HEK293T (cell line): ENCODE measurements around the gene ACKR3.

Experiments
- CTCF ChIA-PET: fragments of 350-600 bp; formaldehyde crosslinking; extraction: SDS; loops from one replicate; lab custom pipeline; 2021; ENCODE audit warnings: antibody characterized with exemption, inconsistent platforms; lab: Yijun Ruan, JAX
- POLR2A ChIA-PET: fragments of 350-600 bp; formaldehyde crosslinking; extraction: SDS; loops from one replicate; lab custom pipeline; 2020; ENCODE audit warnings: antibody characterized with exemption, inconsistent platforms; lab: Yijun Ruan, JAX
- DNase-seq: peaks from one replicate; pipeline ENCODE4 v3.0.0; 2012; ENCODE audit warnings: mixed read lengths; ENCODE audit errors: extremely low spot score
- ARNT ChIP-seq: fragments of 450-650 bp; IDR thresholded peaks from 2 replicates; pipeline ENCODE4 v1.6.1; 2017; ENCODE audit warnings: mild to moderate bottlenecking
- BHLHE40 ChIP-seq: fragments of 450-650 bp; IDR thresholded peaks from 2 replicates; pipeline ENCODE4 v1.6.1; 2016; ENCODE audit warnings: mild to moderate bottlenecking, moderate library complexity, borderline replicate concordance
- ELF4 ChIP-seq: fragments of 450-650 bp; IDR thresholded peaks from 2 replicates; pipeline ENCODE4 v1.6.1; 2017; ENCODE audit warnings: antibody characterized with exemption
- FOXA1 ChIP-seq: fragments of 450-650 bp; IDR thresholded peaks from 2 replicates; pipeline ENCODE4 v1.6.1; 2016; ENCODE audit warnings: mild to moderate bottlenecking
- FOXK2 ChIP-seq: fragments of 450-650 bp; IDR thresholded peaks from 2 replicates; pipeline ENCODE4 v1.6.1; 2016; ENCODE audit warnings: mild to moderate bottlenecking
- FOXM1 ChIP-seq: fragments of 450-650 bp; IDR thresholded peaks from 2 replicates; pipeline ENCODE4 v1.6.1; 2017; ENCODE audit warnings: mild to moderate bottlenecking, borderline replicate concordance
- HDGF ChIP-seq: fragments of 450-650 bp; IDR thresholded peaks from 2 replicates; pipeline ENCODE4 v1.6.1; 2017; ENCODE audit warnings: antibody characterized with exemption, borderline replicate concordance
- L3MBTL2 ChIP-seq: fragments of 450-650 bp; conservative IDR thresholded peaks from 2 replicates; pipeline ENCODE4 v1.6.1; 2016; ENCODE audit warnings: mild to moderate bottlenecking
- LEF1 ChIP-seq: fragments of 450-650 bp; IDR thresholded peaks from 2 replicates; pipeline ENCODE4 v1.6.1; 2017; ENCODE audit warnings: mild to moderate bottlenecking, borderline replicate concordance
- PKNOX1 ChIP-seq: fragments of 450-650 bp; IDR thresholded peaks from 2 replicates; pipeline ENCODE4 v1.6.1; 2016
- TARDBP ChIP-seq: fragments of 450-650 bp; IDR thresholded peaks from 2 replicates; pipeline ENCODE4 v1.6.1; 2016
- ZNF384 ChIP-seq: fragments of 450-650 bp; IDR thresholded peaks from 2 replicates; pipeline ENCODE4 v1.6.1; 2016

Gene ACKR3

GRCh38 chr2:236568922-236569572 lies 578 bp upstream of the ACKR3 start:
- no peak for TF ChIP-seq PKNOX1
- TF ChIP-seq BHLHE40, result no peak
- TF ChIP-seq L3MBTL2, result no peak
- TF ChIP-seq FOXM1, result no peak
- TF ChIP-seq TARDBP, result no peak
- TF ChIP-seq LEF1, result no peak
- TF ChIP-seq FOXK2, result no peak
- no peak for TF ChIP-seq ZNF384
- DNase-seq, result no peak
- CTCF ChIA-PET, result no interaction called here
- POLR2A ChIA-PET, result no interaction called here

- TF ChIP-seq FOXM1 (no peak), FOXA1 (no peak)
Measured at GRCh38 chr2:236570081-236570868, 650 bp downstream of the ACKR3 start.

GRCh38 chr2:236571145-236571544 lies 1.5 kb downstream of the ACKR3 start:
- ChIA-PET CTCF (no interaction called here), POLR2A (no interaction called here)
- no peak for TF ChIP-seq L3MBTL2
- no peak for TF ChIP-seq PKNOX1
- TF ChIP-seq FOXM1, result no peak
- TF ChIP-seq ZNF384, result no peak
- no peak for DNase-seq

More at GRCh38 chr2:236570081-236570868, 650 bp downstream of the ACKR3 start:
- CTCF ChIA-PET, result interaction anchor here (0.6 kb wide), 1 partner anchor 93 kb away, joined by 3 read pairs; no protein-coding TSS in a partner anchor
- DNase-seq, result no peak
- POLR2A ChIA-PET, result no interaction called here

- DNase-seq, result no peak
- ChIA-PET POLR2A (no interaction called here), CTCF (no interaction called here)
- TF ChIP-seq ELF4 (no peak), TARDBP (no peak), PKNOX1 (no peak)
Measured at GRCh38 chr2:236572482-236572881, 2.9 kb downstream of the ACKR3 start.

- TF ChIP-seq HDGF (no peak), FOXK2 (no peak), BHLHE40 (no peak), PKNOX1 (no peak), ZNF384 (no peak), TARDBP (no peak), L3MBTL2 (no peak)
- ChIA-PET POLR2A (no interaction called here), CTCF (no interaction called here)
- DNase-seq, result no peak
Measured at GRCh38 chr2:236573066-236573929, 3.7 kb downstream of the ACKR3 start.

GRCh38 chr2:236574000-236574399 lies 4.4 kb downstream of the ACKR3 start:
- CTCF ChIA-PET, result no interaction called here
- no peak for TF ChIP-seq FOXA1
- TF ChIP-seq FOXM1, result no peak
- no peak for TF ChIP-seq BHLHE40
- TF ChIP-seq ARNT, result no peak
- no peak for TF ChIP-seq ZNF384
- no peak for TF ChIP-seq PKNOX1
- TF ChIP-seq FOXK2, result no peak
- no peak for TF ChIP-seq HDGF
- no peak for DNase-seq
- POLR2A ChIA-PET, result no interaction called here
